HG03060 (cell line): ENCODE data around the gene ULK1.
A peak's percentile ranks its signal among the peaks of the same experiment; 100 is the strongest.

Experiments
- ATAC-seq: cut with Tn5 transposase; IDR thresholded peaks from one replicate; pipeline ENCODE4 v1.9.1; 2021; ENCODE audit warnings: low read depth, moderate number of reproducible peaks; ENCODE audit not compliant: unreplicated experiment

ULK1 gene

GRCh38 chr12:131918311-131919050 lies 24.1 kb downstream of the ULK1 start:
- no peak for ATAC-seq

- no peak for ATAC-seq
Observed at GRCh38 chr12:131919051-131919347, 24.6 kb downstream of the ULK1 start.

DNA sequence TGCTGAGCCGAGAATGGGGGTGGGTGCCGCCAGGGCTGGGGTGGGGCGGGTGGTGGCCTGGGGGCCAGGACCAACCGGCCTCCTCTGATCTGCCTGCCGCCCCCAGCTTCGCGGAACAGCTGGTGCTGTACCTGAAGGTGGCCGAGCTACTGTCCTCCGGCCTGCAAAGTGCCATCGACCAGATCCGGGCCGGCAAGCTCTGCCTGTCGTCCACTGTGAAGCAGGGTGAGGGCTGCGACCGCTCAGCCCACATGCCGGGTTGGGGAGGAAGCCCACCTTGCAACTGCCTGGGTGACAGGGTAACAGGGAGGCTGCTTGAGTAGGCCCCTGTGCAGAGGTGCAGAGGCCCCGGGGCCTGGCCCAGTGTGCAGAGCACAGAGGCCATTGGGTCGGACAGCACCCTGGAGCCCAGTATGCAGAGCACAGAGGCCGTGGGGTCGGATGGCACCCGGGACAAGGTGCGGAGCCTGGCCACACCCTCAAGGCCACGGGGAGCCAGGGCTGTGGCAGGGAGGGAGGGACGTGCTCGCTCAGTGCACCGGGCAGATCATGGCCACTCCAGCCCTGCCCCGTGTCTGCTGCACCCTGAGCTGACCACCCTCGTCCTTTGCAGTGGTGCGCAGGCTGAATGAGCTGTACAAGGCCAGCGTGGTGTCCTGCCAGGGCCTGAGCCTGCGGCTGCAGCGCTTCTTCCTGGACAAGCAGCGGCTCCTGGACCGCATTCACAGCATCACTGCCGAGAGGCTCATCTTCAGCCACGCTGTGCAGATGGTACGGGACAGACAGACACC lies 25.1 kb downstream of the ULK1 start:
- ATAC-seq = no peak

DNA sequence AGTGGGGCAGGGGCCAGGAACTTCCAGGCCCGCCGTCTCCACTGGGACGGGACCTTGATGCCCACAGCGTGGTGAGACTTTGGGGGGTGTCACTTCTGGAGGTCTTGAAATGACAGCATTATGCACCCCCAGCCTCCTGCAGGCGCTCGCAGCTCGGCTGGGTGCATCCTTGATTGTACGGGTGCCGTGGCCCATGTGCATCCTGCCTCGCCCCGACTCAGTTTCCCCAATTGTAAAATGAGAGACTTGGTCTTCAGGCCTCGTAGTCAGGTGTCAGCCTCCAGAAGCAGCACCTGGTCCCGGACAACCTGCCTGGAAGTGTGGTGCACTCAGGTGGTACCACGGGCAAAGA lies 25.7 kb downstream of the ULK1 start:
- no peak for ATAC-seq

DNA sequence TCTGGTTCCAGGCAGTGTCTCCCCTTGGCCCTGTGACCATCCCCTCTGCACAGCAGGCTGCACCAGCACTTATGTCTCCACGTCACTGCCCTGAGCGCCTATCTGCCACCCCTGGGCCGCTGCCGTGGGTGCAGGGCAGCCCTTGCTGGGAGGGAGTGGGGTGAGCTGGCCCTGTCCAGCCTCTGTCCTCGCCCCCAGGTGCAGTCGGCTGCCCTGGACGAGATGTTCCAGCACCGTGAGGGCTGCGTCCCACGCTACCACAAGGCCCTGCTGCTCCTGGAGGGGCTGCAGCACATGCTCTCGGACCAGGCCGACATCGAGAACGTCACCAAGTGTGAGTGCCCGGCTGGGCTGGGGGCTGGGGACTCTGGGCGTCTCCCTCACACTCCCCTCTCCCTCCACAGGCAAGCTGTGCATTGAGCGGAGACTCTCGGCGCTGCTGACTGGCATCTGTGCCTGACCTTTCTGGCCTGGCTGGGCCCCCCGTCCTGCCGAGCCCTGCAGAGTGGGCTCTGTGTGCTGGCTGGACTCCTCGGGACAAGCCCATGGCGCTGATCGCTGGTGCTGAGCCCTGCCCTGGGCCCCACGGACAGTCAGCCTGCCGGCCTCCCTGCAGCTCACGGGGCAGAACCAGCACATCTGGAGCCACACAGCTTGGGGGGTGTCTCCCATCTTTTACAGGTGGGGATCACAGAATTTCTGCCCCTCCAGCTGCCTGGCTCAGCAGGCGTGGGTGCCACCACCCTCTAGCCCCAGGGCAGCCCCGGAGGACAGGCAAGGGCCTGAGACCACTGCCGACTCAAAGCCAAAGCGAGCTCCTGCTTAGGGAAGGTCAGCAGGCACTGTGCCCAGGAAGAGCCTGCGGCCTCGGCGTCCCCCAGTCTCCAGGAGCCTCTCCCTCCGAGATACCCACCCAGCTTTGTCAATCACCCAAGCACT lies 26.7 kb downstream of the ULK1 start:
- ATAC-seq = no peak

GRCh38 chr12:131921866-131922769 lies 27.7 kb downstream of the ULK1 start:
- ATAC-seq = no peak

GRCh38 chr12:131922772-131923171 lies 28.4 kb downstream of the ULK1 start:
- no peak for ATAC-seq

DNA sequence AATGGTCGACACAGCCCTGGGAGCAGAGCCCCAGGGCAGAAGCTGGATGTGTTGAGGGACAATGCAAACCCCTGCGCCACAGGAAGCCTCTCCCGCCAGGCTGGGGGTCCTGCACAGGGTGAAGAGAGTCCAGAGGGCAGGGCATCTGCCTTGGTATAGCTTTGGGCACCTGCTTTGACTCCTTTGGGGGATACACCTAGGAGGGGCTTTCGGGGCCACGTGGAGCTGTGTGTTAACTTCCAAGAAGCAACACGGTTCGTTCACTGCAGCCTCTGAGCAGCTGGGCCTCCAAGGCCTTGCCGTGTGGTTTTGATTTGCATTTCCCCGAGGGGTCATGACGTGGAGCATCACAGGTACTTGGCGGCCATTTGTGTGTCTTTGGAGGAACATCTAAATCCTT lies 28.8 kb downstream of the ULK1 start:
- peak; percentile 60 for ATAC-seq

DNA sequence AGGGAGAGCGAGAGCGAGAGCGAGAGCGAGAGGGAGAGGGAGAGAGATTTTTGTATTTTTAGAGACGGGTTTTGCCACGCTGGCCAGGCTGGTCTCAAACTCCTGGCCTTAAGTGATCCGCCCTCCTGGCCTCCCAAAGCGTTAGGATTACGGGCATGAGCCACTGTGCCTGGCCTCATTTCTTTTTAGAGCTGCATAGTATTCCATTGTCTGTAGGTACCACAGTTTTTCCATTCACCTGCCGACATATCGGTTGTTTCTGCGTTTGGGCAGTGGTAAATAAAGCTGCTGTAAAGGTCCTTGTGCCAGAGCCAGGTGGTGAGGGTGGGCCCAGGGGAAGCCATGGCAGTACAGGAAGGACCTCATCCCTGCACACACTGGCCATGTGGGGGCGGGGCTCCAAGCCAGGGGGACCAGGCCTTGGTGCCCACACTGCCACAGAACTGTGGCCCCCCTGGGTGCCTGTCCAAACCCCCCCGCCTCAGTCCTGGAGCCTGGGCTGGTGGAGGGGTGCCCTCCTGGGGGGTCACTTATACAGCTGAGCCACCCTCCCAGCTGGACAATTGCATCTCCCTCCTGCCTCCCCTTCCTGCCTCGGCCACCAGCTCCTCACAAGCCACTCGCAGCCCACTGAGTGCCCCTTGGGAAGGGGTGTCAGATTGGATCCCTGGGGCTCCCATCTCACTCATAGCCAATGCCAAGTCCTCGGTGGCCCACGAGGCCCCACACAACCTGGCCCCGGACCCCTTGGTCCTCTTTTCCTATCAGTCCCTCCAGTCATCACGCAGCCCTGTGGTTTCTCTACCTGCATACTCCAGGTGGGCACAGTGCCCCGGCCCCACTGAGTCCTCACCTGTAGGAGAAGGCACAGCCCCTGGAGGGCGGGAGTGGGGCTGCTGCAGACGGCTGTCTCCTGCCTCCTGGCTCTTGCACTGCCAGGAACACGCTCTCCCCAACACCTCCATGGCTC lies 33.0 kb downstream of the ULK1 start:
- no peak for ATAC-seq

- no peak for ATAC-seq
Observed at GRCh38 chr12:131928080-131928710, 33.8 kb downstream of the ULK1 start.

GRCh38 chr12:131928711-131929580 lies 34.5 kb downstream of the ULK1 start, which contains the start of gene PUS1:
Gene PUS1, plus strand, starts transcription at chr12:131929276. Its CDS starts 447 bp downstream, at chr12:131929723.
- ATAC-seq = peak; percentile 48

- no peak for ATAC-seq
Observed at GRCh38 chr12:131929581-131930456, 35.4 kb downstream of the ULK1 start.

GRCh38 chr12:131930510-131930909 lies 36.1 kb downstream of the ULK1 start:
- ATAC-seq = no peak

DNA sequence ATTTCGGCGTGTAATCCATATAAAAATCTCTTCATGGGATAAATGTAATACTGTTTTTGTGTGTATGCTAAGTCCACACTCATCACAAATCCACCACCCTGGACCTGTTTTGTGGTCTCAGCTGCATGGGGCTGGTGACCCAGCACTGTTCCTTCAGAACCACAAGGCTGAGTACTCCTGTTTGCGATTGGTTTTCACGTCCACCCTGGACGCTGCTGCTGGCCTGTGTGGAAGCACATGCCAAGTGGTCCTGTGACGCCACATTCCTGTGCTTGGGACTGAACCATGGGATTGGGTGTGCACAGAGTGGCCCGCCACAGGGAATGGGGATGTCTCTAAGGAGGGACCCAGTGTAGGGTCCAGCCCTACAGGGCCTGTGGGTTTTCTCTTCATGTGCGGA lies 39.0 kb downstream of the ULK1 start:
- ATAC-seq = no peak

- ATAC-seq = no peak
Observed at GRCh38 chr12:131934535-131934934, 40.1 kb downstream of the ULK1 start.

DNA sequence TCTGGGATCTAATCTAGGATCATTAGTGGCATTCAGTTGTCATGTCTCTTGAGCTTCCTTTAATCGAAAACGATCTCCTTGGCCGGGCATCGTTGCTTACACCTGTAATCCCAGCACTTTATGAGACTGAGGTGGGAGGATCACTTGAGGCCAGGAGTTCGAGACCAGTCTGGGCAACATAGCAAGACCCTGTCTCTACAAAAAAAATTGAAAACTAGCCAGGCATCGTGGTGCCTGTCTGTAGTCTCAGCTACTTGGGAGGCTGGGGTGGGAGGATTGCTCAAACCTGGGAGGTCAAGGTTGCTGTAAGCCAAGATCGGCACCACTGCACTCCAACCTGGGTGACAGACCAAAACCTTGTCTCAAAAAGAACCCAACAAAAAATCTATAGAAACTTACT lies 43.7 kb downstream of the ULK1 start:
- ATAC-seq = no peak

- ATAC-seq = no peak
Observed at GRCh38 chr12:131939007-131939406, 44.6 kb downstream of the ULK1 start.
